Muscle of back (tissue), 13 donors: ENCODE results near the gene NT5C1B. TPM values are rescaled to one million over a fixed set of nuclear protein-coding genes. Genes with fewer than 3 reads are reported as not detected.
"Not testable (repeated sequence)": the region's sequence is repeated elsewhere in the genome, so short reads cannot be mapped to it uniquely, and the experiment has no call there.

Source experiments
- DNase-seq, 3 donors: peaks; one replicate each; pipeline versions ENCODE4 v3.0.0 to v3.0.0-alpha.2; 2013
- long read RNA-seq, 9 donors: transcript quantifications; one replicate each; lab custom pipeline, GENCODE V29; 2026
- polyA plus RNA-seq, 10 donors: library from polyadenylated mRNA; unstranded; fragments of 120-200 nt; gene quantifications; one replicate each; pipeline ENCODE4 v1.2.1, GENCODE V29; 2013; ENCODE audit not compliant: insufficient read length in 10 of 10

NT5C1B gene
- polyA plus RNA-seq, result under 1 TPM in 9 of 10 donors, not detected in 1; 0.17 to 0.73 (median 0.43) TPM
- long read RNA-seq, donor 1, result 0 reads
- long read RNA-seq, donor 2, result 0 reads
- long read RNA-seq, donor 3, result 0 reads
- long read RNA-seq, donor 4, result 0 reads
- long read RNA-seq, donor 5, result 0 reads
- long read RNA-seq, donor 6, result 0 reads
- long read RNA-seq, donor 7, result 0 reads
- long read RNA-seq, donor 8, result 0 reads
- long read RNA-seq, donor 9, result 0 reads

GRCh38 chr2:18589354-18589753 is at the start of gene NT5C1B:
Gene NT5C1B, minus strand, starts transcription at chr2:18589569. Its CDS starts 101 bp downstream, at chr2:18589468.
- DNase-seq, result no peak

GRCh38 chr2:18637196-18637595 is 47.8 kb upstream of the NT5C1B start:
- DNase-seq, result no peak

- not testable (repeated sequence) for DNase-seq
These were observed 43.3 kb upstream of the NT5C1B start for GRCh38 chr2:18632699-18633098.

- no peak for DNase-seq
These were observed 41.6 kb upstream of the NT5C1B start for GRCh38 chr2:18630941-18631340.

GRCh38 chr2:18630541-18630940 is 41.2 kb upstream of the NT5C1B start:
- DNase-seq, result no peak

- DNase-seq, result no peak
These were observed 40.7 kb upstream of the NT5C1B start for GRCh38 chr2:18630101-18630500.

GRCh38 chr2:18626958-18627650 is 37.7 kb upstream of the NT5C1B start:
- DNase-seq, result no peak

GRCh38 chr2:18626256-18626668 is 36.9 kb upstream of the NT5C1B start:
- DNase-seq, result peak in 2 of 3 donors; percentile 76 to 85

- no peak for DNase-seq
These were observed 36.2 kb upstream of the NT5C1B start for GRCh38 chr2:18625563-18625962.

- peak in 1 of 3 donors; percentile 37 for DNase-seq
These were observed 34.4 kb upstream of the NT5C1B start for GRCh38 chr2:18623782-18624181.

- DNase-seq, result no peak
These were observed 31.7 kb upstream of the NT5C1B start for GRCh38 chr2:18620867-18621632.

GRCh38 chr2:18619091-18619490 is 29.7 kb upstream of the NT5C1B start:
- DNase-seq, result no peak

- peak in 1 of 3 donors; percentile 75 for DNase-seq
These were observed 24.7 kb upstream of the NT5C1B start for GRCh38 chr2:18614041-18614440.

- DNase-seq, result peak in 1 of 3 donors; percentile 43
These were observed 22.8 kb upstream of the NT5C1B start for GRCh38 chr2:18612133-18612532.

GRCh38 chr2:18611604-18612003 is 22.2 kb upstream of the NT5C1B start:
- no peak for DNase-seq

- DNase-seq, result no peak
These were observed 21.8 kb upstream of the NT5C1B start for GRCh38 chr2:18611184-18611583.

GRCh38 chr2:18610651-18611050 is 21.3 kb upstream of the NT5C1B start:
- no peak for DNase-seq

GRCh38 chr2:18610090-18610489 is 20.7 kb upstream of the NT5C1B start:
- DNase-seq, result peak in 1 of 3 donors; percentile 32

- DNase-seq, result no peak
These were observed 15.7 kb upstream of the NT5C1B start for GRCh38 chr2:18605115-18605514.

- DNase-seq, result peak in 1 of 3 donors; percentile 34
These were observed 15.1 kb upstream of the NT5C1B start for GRCh38 chr2:18604531-18604885.

GRCh38 chr2:18603854-18604530 is 14.6 kb upstream of the NT5C1B start:
- DNase-seq, result peak in 1 of 3 donors; percentile 45

- DNase-seq, result no peak
These were observed 12.9 kb upstream of the NT5C1B start for GRCh38 chr2:18602298-18602697.
